Body of pancreas (tissue), 4 donors: ENCODE data around the gene TRMT61A. TPM values are rescaled to one million over a fixed set of nuclear protein-coding genes. Genes with fewer than 3 reads are reported as not detected.
A peak's percentile ranks its signal among the peaks of the same experiment; 100 is the strongest.

ENCODE experiments used
- ATAC-seq: fragments of 150-250 bp; one replicate; pipeline ENCODE4 v1.9.1; 2016
- DNase-seq, 4 donors: peaks; one replicate each; pipeline ENCODE4 v3.0.0-alpha.2; 2019
- H3K27ac ChIP-seq, 4 donors: fragments of 200-600 bp; sonication (generic); 1 replicate in 3 of 4; 2 replicates in 1 of 4; pipeline versions ENCODE4 v1.5.1 to v1.6.1; 2016 to 2019; ENCODE audit warnings: mild to moderate bottlenecking in 1 of 4, mixed read lengths in 1 of 4, moderate library complexity in 1 of 4
- H3K27me3 ChIP-seq, 2 donors: fragments of 200-600 bp; sonication (generic); one replicate each; pipeline ENCODE4 v1.6.0; 2016; ENCODE audit warnings: mild to moderate bottlenecking in 1 of 2
- H3K36me3 ChIP-seq, 2 donors: fragments of 200-600 bp; sonication (generic); replicated peaks in 1 of 2; 2 replicates each; pipeline ENCODE4 v1.5.1; 2016; ENCODE audit warnings: low read depth in 2 of 2; ENCODE audit not compliant: insufficient read depth in 1 of 2
- H3K4me1 ChIP-seq: fragments of 200-600 bp; sonication (generic); one replicate; pipeline ENCODE4 v1.6.0; 2016
- H3K4me3 ChIP-seq, 2 donors: fragments of 200-600 bp; sonication (generic); 1 replicate in 1 of 2; 2 replicates in 1 of 2; pipeline ENCODE4 v1.5.1; 2016 to 2019
- H3K9me3 ChIP-seq, 3 donors: fragments of 200-600 bp; sonication (generic); 1 replicate in 2 of 3; 2 replicates in 1 of 3; pipeline ENCODE4 v1.5.1; 2016
- POLR2A ChIP-seq, 3 donors: fragments of 450-650 bp; IDR thresholded peaks; one replicate each; pipeline ENCODE4 v1.6.1; 2016; ENCODE audit warnings: antibody characterized with exemption in 3 of 3, mild to moderate bottlenecking in 2 of 3
- WGBS, 2 donors: methylation state at CpG; one replicate each; pipeline ENCODE4 v1.1.5; 2017; 5-methylcytosine and 5-hydroxymethylcytosine counted together
- intact Hi-C: fragments of 100-400 bp; cut with DNase I; formaldehyde crosslinking; loops from one replicate; pipeline ENCODE4 v1.15.1; 2023
- total RNA-seq, 2 donors: library from RNA; depleted of rRNA; stranded (reverse); fragments of >200 nt; gene quantifications; one replicate each; pipeline ENCODE4 v1.1.0, GENCODE V29; 2016
- TF ChIP-seq, protein P1 (sequence below), 7 experiments: fragments of 450-650 bp in 4 of 7; fragments of 200-600 bp in 3 of 7; sonication (generic) in 3 of 7; IDR thresholded peaks; one replicate each; pipeline ENCODE4 v1.5.1; 2016 to 2019; ENCODE audit warnings: antibody characterized with exemption in 7 of 7

TRMT61A gene
- total RNA-seq, 2 donors from 2014 or later: 7.9 to 10.4 TPM

DNA sequence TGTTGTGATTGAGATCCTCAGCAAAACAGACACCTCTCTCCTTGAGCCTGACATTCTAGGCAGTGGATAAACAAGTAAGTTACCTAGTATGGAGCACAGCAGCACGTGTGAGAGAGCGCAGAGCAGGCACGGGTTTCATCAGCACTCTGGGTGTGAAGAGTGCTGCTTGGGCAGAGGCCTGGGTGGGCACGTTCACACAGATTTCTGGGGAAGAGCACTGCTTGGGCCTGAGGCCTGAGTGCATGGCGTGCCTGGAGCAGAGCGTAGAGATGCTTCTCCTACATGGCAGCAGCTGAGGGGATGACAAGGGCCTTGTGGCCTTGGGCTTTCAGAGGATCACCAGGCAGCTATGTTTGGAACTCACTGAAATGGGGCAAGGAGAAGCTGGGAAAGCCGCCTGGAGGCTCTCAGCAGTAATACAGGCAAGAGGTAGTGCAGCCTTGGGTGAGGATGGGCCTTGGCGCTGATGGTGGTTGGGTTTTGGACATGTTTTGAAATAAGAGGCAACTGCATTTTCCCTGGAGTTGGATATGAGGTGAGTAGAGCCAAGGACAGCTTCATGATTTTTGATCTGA is 23.9 kb upstream of the TRMT61A start:
- intact Hi-C loops: no loop called here
- H3K4me1 ChIP-seq: peaks cover 6% of the 10 kb centered on the region
- H3K36me3 ChIP-seq: peaks cover 0 to 28% of the 10 kb centered on the region in 2 donors
- WGBS, 2 donors: 82% methylated on average over 8 of the region's 8 CpGs
- DNase-seq (peak in 1 of 4 donors; percentile 8), ATAC-seq (no peak)
- H3K9me3 ChIP-seq: no peaks in the 10 kb centered on the region
- no peak overlapping the region for H3K4me3 ChIP-seq
- no peaks in the 10 kb centered on the region for H3K27me3 ChIP-seq
- H3K27ac ChIP-seq: no peak overlapping the region
- no peak for TF ChIP-seq POLR2A (IDR thresholded peaks at IDR 0.05)
- TF ChIP-seq, protein P1, sequence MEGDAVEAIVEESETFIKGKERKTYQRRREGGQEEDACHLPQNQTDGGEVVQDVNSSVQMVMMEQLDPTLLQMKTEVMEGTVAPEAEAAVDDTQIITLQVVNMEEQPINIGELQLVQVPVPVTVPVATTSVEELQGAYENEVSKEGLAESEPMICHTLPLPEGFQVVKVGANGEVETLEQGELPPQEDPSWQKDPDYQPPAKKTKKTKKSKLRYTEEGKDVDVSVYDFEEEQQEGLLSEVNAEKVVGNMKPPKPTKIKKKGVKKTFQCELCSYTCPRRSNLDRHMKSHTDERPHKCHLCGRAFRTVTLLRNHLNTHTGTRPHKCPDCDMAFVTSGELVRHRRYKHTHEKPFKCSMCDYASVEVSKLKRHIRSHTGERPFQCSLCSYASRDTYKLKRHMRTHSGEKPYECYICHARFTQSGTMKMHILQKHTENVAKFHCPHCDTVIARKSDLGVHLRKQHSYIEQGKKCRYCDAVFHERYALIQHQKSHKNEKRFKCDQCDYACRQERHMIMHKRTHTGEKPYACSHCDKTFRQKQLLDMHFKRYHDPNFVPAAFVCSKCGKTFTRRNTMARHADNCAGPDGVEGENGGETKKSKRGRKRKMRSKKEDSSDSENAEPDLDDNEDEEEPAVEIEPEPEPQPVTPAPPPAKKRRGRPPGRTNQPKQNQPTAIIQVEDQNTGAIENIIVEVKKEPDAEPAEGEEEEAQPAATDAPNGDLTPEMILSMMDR (IDR thresholded peaks at IDR 0.05): no peak

DNA sequence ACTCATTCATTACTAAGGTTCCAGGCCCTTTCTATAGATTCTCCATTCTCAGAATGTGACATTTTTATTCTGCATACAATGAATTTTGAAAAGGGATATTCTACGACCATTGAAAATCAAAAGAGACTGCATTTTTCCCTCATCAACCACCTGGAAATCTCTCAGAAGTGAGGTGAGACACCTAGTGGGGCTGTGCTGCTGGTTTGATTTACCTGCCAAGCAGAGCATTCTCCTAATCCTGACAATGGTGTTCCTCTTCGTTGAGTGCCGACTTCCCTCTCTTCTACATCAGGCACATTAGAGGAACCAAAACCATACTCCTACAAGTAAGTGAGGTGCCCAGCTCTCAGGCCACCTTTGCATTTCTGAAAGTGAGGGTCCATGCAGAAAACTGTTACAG is 21.2 kb upstream of the TRMT61A start:
- intact Hi-C loops: no loop called here
- Histone ChIP-seq H3K4me3 (no peak overlapping the region), H3K36me3 (peaks cover 0 to 20% of the 10 kb centered on the region in 2 donors), H3K27ac (no peak overlapping the region), H3K4me1 (peaks cover 6% of the 10 kb centered on the region), H3K27me3 (no peaks in the 10 kb centered on the region), H3K9me3 (no peaks in the 10 kb centered on the region)
- TF ChIP-seq POLR2A (IDR thresholded peaks at IDR 0.05): no peak
- TF ChIP-seq, protein P1 (IDR thresholded peaks at IDR 0.05): no peak
- WGBS, 2 donors: 57 to 89% methylated on average over 3 of the region's 3 CpGs
- DNase-seq (no peak), ATAC-seq (no peak)

DNA sequence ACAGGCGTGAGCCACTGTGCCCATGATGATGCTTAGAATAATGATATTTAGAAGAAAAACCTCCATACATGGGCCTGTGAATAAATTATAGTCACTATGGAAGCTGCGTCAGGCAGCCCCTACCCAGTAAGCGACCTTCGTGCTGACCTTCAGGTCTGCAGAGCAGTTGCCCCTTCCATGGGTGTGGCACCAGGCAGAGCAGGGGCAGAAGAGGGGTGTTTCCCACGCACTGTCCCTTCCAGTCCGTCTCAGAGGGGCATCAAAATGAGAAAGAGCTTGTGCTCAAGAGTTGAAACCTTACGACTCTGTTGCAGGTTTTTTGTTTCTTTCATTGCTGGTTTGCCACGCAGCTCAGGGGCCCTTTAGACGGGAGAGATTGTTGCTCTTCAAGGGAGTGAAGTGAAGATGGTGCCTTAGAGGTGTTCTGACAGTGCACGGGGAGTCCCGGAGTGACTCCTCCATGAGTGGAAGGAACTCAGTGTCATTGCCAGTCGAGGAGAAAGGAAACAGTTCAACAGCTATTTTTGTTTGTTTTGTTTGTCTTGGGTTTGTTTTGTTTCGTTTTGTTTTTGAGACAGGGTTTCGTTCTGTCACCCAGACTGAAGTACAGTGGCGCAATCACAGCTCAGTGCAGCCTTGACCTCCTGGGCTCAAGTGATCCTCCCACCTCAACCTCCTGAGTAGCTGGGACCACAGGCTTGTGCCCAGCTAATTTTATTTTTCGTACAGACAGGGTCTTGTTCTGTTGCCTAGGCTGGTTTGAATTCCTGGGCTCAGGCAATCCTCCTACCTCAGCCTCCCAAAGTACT is 20.3 kb upstream of the TRMT61A start:
- intact Hi-C loops: no loop called here
- WGBS, 2 donors: 83 to 84% methylated on average over 16 of the region's 16 CpGs
- Histone ChIP-seq H3K27me3 (no peaks in the 10 kb centered on the region), H3K4me1 (peaks cover 14% of the 10 kb centered on the region), H3K9me3 (no peaks in the 10 kb centered on the region), H3K36me3 (peaks cover 0 to 11% of the 10 kb centered on the region in 2 donors), H3K27ac (no peak overlapping the region), H3K4me3 (no peak overlapping the region)
- no peak for DNase-seq
- ATAC-seq: no peak
- TF ChIP-seq, protein P1 (IDR thresholded peaks at IDR 0.05): no peak
- no peak for TF ChIP-seq POLR2A (IDR thresholded peaks at IDR 0.05)

DNA sequence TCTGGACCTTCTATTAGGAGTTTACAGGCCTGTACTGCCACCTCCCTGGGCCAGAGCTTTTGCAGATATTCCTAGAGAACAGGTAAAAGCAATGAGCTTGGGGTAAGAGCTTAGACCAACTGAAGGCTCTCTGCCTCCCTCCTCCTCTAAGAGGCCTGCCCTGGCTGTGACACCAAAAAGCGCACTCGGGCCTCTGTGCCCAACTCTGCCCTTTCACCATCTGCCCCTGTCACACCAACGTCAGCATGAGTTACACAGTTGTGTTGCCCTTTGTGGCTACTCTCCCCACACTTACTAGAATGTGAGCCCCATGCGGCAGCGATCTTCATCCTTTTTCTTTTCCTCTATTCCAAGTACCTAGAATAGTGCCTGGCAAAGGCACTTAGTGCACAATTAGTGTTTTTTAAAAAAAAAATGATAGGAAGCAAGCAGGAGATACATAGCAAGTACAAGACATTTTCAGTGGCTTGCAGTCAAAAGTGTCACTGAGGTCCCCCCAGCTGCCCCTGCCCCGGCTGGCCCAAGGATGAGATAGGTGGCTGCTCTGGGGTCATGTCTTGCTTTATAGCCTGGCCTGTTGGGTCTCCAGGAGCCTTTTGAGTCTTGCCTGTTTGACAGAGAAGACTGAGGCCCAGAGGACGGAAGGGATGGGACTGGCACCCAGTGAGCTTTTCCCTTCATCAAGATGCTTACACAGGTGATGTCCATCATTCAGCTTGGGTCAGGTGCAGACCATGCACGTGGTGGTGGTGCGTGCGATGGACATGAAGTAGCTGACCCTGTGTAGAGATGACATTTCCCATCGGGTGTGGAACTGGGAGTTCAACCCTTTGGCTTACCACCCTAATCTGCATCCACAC is 18.9 kb upstream of the TRMT61A start:
- Histone ChIP-seq H3K9me3 (no peaks in the 10 kb centered on the region), H3K27me3 (no peaks in the 10 kb centered on the region), H3K4me3 (no peak overlapping the region), H3K4me1 (peaks cover 14% of the 10 kb centered on the region), H3K36me3 (peaks cover 0 to 2% of the 10 kb centered on the region in 2 donors), H3K27ac (no peak overlapping the region)
- WGBS, 2 donors: 84 to 92% methylated on average over 9 to 11 of the region's 11 CpGs
- ATAC-seq (no peak), DNase-seq (no peak)
- no peak for TF ChIP-seq POLR2A (IDR thresholded peaks at IDR 0.05)
- TF ChIP-seq, protein P1 (IDR thresholded peaks at IDR 0.05): no peak
- intact Hi-C loops: no loop called here
